ENCODE results near the gene FAM20B. TPM values are rescaled to one million over a fixed set of nuclear protein-coding genes. Genes with fewer than 3 reads are reported as not detected.

The FAM20B gene
- total and polyA plus RNA-seq, 2 of the 13 experiments (the other 11 are each of a cell fraction or from before 2014, with no cell fraction given) = 13.8 to 26.9 TPM

GRCh38 chr1:179104611-179105250, 79.0 kb downstream of the FAM20B start (continued):
- TF ChIP-seq ETV5 (CRISPR knock-in tag; IDR thresholded peaks at IDR 0.05; ENCODE audit: borderline replicate concordance) = no peak; the same call in 1 of the 2 replicates
- TF ChIP-seq CBFB (CRISPR knock-in tag; IDR thresholded peaks at IDR 0.05) = no peak
- no peak for TF ChIP-seq SKIL (CRISPR knock-in tag; IDR thresholded peaks at IDR 0.05; ENCODE audit: borderline replicate concordance)
- no peak for TF ChIP-seq ZNF280D (CRISPR knock-in tag; IDR thresholded peaks at IDR 0.05)
- TF ChIP-seq GABPB1 (CRISPR knock-in tag; IDR thresholded peaks at IDR 0.05) = no peak; the same call in 1 of the 2 replicates
- no peak for TF ChIP-seq ATF7-NPFF (CRISPR knock-in tag; IDR thresholded peaks at IDR 0.05; ENCODE audit: low read depth)
- no peak for TF ChIP-seq ZNF775 (CRISPR knock-in tag; IDR thresholded peaks at IDR 0.05; ENCODE audit: borderline replicate concordance)
- no peak for TF ChIP-seq ZNF766 (CRISPR knock-in tag; IDR thresholded peaks at IDR 0.05; ENCODE audit: borderline replicate concordance)
- TF ChIP-seq ZNF609 (CRISPR knock-in tag; IDR thresholded peaks at IDR 0.05; ENCODE audit: borderline replicate concordance) = peak; percentile 89
- peak; percentile 79; the same call in 1 of the 2 replicates for TF ChIP-seq ZNF414 (CRISPR knock-in tag; IDR thresholded peaks at IDR 0.05)
- TF ChIP-seq CAMTA2 (CRISPR knock-in tag; IDR thresholded peaks at IDR 0.05; ENCODE audit: borderline replicate concordance) = no peak
- no peak for TF ChIP-seq MED8 (CRISPR knock-in tag; IDR thresholded peaks at IDR 0.05; ENCODE audit: insufficient replicate concordance)
- TF ChIP-seq MATR3 (CRISPR knock-in tag; IDR thresholded peaks at IDR 0.05) = no peak
- TF ChIP-seq ZNF672 (CRISPR knock-in tag; IDR thresholded peaks at IDR 0.05) = no peak
- no peak for TF ChIP-seq DR1 (CRISPR knock-in tag; IDR thresholded peaks at IDR 0.05)
